MM.1S (cell line): ENCODE data around the gene CUBN.

Source experiments
- CTCF ChIP-seq: fragments of 300-600 bp; sonication (generic); IDR thresholded peaks from 2 replicates; pipeline ENCODE4 v1.5.1; 2016; ENCODE audit warnings: antibody characterized with exemption, low read length, mixed read lengths
- EZH2phosphoT487 ChIP-seq: fragments of 300-600 bp; sonication (generic); IDR thresholded peaks from 2 replicates; pipeline ENCODE4 v1.6.1; 2018; ENCODE audit warnings: antibody characterized with exemption, low read length

DNA sequence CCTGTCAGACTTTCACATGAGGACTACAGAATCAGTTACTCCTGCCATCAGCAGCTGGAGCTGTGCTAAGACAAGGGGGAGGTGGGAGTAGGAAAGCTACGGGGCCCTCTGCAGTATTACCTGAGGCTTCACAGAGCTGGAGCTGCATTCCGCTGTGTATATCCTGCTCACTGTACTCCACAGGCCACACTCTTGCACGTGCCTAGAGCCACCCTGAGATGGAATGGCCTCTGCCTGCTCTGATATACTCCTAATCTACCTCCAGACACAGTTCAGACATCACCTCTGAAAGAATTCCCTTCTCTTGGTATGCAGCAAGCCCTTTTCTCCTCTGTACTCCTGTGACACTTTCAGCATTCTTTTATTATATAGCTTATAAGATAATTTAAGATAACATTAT, 37.1 kb upstream of the CUBN start:
- TF ChIP-seq CTCF: no peak
- TF ChIP-seq EZH2phosphoT487: no peak
